HG03432 (cell line): ENCODE data around the gene EML1.

Source experiments
- ATAC-seq: cut with Tn5 transposase; IDR thresholded peaks from one replicate; pipeline ENCODE4 v1.9.1; 2021; ENCODE audit warnings: mild to moderate bottlenecking, moderate library complexity; ENCODE audit not compliant: unreplicated experiment

The EML1 gene

DNA sequence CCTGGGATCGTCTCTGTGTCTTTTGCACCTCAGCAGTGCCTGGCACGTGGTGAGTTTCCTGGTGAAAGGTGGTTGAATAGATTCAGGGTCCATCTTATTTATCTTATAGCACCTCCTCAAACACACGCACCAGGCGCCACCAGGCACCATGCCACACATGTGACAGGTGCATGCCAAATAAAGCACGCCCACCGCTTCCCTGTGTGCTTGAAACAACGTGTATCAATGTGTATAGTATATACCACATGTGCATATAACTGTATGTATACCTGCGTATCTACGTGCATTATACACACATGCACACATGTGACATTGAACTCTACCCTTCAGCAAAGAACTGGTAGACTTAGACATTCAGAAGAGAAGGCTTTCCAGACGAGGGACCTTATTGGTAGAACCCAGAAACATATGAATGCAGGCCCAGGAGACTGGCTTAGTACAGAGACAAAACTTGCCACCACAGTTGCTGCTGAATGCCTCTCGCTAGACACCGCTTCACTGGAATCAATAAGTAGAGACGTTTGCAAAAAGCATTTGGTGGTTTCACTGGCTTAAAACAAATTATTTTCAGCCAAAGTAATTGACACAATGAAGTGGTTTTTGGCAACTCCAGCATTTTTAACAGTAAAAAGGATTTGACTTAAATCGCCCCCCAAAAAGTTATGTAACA lies 10.0 kb downstream of the EML1 start:
- ATAC-seq, result no peak

DNA sequence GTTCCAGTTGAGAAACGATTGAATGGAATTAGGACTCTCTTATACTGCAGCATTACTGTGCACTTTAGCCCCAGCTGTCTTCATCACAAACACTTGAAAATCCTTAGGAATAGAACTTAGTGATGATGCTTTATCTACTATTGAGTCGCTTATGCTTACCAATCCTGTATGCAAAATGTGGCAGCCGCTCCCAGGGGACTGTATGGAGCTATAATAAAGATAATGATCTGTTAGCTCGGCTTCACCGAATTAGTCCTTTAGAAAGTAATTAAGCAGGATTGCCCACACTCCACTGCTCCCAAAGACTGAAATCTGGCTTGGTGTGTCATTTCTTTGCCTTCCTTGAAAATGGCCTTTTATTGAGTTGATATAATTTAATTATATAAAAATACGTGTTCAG lies 10.6 kb downstream of the EML1 start:
- ATAC-seq, result no peak

DNA sequence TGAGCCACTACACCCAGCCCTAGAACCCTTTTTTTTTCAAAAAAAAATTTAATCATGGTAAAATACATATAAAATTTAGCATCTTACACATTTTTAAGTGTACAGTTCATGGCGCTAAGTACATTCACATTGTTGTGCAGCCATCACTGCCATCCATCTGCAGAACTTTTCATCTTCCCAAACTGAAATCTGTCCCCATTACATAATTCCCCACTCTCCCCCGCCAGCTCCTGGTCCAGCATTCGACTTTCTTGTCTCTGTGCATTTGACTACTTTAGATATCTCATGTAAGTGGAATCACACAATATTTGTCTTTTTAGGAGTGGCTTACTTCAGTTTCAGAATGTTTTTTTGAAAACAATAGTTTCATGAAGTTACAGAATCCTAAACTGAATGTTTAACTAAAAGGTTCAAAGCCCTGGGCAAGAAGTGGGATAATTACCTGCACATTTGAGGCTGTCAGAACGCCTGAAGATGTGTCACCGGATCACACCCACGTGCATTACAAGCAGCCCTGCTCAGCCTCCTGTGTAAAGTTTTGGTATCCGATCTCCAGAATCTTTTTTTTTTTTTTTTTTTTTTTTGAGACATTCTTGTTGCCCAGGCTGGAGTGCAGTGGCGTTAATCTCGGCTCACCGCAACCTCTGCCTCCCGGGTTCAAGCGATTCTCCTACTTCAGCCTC lies 12.7 kb downstream of the EML1 start:
- ATAC-seq, result no peak

DNA sequence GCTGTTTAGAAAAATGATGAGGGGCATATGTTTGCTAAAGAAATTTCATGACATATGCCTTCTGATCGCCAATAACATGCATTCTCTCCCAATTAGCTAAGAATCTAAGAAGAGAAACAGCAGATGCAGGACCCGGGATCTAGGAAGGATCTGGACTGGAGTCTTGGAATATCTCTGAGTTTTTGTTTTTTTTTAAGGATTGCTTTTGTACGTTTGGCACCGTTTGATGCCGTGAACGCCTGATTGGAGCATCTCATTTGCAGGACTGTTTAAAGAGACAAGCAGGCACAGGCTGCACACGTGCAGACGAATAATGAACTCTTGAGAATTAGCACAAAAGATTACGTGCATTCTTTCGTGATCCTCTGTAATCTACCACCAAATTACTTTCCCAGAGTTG lies 13.6 kb downstream of the EML1 start:
- ATAC-seq, result no peak

DNA sequence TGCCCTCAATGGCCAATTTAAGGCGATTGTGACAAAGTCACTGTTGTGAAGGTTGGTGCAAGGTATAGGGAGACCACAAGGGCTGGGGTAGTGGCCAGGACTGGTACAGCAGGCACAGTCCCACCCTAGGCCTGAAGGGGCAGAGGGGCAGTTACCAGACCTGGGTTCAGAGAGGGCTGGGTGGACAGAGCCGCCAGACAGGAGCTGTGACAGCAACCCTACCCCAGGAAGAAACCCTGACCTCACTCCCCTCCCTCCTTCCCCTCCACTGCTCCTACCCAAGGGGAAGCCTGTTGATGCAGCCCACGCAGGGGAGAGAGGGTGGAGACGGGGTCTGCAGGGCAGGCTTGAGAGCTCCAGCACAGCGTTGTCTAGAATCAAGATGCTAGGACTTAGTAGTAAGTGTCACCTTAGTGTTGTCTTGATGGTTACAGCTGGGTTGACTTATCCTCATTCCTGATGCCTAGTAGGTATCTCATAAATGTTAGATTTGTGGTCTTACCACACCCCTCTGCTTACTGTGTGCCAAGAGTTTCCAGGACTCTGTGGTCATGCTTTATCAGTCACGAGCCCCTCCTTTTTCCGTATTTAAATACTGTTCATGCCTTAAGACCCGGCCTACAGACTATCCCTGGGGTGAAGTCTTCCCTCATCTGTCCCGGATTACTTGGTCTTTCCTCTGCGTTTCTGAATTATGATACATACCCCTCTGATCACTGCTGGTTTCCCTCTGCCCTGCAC lies 14.4 kb downstream of the EML1 start:
- no peak for ATAC-seq

DNA sequence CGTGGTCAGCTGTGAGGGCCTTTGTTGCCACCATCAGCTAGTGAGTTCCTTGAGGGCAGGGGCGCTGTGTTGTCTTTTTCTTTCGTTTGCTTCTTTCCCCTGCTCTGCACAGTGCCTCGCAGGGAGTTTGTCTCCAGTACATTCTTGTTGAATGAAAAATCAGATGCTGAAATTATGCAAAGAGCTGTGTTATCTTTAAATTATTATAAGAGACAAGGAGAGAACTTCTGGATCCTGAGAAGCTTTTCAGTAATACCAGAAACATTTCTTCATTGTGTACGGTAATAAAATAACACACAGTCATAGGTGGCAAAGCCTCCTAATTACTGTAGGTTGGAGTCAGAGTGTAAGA lies 14.9 kb downstream of the EML1 start:
- ATAC-seq, result no peak

DNA sequence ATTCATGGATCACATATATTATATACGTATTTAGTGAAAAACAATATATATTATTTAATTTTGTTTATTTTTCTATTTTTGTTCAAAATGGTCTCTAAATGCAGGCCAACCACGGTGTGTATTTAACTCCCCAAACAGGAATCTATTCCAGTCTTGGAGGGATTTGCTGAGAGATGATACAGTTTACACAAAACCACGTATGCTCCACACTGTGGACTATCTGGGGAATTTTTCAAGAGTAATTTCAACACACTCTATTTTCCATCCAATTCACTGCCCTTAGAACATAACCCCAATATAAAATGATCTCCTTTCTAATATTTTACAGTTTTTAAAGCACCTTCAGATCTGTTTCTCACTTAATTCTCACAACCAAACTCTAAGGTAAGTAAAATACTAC lies 15.3 kb downstream of the EML1 start:
- no peak for ATAC-seq

DNA sequence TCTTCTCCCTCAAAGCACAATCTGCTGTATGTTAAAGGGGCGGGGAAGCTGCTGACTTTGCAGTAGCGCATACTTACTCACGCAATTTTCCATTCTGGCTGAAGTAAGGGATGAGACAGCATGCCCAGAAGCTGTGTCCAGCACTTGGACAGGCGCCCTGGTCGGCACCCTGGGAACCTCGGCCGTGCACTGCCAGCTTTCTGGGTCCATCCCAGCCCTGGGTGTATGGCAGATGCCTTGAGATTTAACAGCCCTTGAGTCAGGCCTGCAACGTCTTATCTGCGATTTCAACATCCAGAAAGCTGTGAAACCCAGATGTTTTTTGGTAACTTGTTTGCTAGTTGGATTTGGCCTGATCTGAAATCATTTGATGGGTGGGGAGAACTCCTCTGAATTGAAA lies 16.1 kb downstream of the EML1 start:
- ATAC-seq, result no peak

DNA sequence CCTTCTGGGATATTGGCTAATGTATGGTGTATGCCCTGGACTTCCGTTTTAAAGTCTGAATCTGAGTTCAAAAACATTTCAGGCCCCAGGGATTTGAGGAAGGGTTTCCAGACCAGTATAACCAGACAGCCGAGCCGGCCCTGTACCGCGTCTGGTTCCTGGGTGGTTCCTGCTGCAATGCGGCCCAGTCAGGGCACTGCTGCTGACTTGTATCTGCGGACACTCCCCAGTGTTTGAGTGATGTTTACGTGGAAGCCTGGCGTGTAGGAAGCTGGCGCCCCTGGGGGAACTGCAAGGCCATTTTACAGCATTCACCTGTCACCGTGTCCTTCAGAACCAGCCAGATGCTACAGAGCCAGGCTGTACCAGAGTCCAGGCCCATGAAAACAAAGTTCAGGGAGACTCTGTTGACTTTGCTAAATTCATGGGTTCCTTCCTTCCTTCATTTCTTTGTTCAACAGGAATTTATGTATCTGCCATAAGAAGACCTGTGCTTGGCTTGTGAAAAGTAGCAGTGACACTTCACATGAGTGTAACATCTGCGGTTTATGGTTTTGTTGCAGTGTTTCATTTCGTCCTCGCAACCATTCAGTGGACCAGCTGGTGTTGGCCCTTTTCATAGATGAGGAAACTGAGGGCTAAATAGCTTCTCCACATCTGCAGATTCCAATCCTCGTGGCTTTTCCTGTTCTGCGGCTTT lies 16.8 kb downstream of the EML1 start:
- ATAC-seq, result no peak

DNA sequence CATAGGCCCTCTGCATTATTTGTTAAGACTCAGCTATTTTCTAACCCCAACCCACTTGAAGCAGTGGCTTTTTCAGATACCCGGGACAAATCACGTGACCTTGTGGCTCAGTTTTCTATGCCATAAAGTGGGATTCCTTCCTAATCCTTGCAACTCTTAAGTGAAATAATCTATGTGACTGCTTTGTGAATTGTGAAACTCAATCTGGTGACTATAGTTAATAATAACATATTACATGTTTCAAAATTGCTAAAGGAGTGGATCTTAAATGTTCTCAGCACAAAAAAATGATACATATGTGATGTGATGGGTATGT lies 17.3 kb downstream of the EML1 start:
- ATAC-seq, result no peak

DNA sequence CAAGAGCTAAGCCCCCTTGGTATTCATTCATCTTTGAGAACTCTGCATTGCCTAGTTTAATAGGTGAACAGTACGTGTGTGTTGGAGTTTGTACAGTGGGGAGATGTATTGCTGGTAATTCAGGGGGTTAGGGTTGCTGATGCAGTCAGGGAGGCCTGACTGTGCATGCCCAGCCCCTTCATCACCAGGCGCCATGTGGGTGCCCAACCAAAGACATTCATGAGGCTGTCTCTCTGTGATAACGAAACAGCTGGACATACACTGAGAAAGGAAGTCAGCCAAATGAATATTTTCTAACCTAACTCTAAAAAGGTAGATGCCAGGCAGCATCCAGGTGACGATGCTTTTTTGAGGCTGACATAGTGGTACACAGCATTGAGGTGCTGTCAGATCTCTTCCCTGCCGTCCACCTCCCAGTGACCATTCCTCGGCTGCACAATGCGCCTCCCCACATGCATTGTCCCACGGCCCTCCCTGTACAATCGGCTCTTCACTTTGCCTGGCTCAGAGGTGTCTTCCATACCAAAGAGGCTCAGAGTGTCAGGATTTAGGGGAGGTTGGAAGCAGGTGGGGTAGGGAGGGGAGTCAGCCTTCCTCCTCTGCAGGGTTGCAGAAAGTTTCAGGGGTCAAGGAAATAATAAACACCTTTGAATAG lies 19.0 kb downstream of the EML1 start:
- ATAC-seq, result no peak

DNA sequence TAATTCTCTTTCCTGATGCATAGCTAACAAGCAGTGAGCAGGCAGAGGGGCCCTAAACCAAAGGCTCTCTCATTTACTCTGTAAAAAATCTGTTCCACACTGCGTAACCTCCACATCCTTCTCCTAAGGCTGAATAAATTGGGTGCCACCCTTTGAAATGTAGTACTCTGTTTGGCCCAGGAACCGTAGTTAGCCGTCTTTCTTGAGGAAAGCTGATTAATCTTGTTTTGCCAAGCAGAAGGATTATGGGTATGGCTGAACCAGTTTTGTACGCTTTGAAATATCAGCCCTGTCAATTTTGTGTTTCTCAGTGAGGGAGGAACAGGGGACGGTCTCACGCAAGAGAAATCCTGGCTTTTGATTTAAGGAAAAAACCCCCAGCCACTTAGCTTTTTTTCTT lies 19.7 kb downstream of the EML1 start:
- ATAC-seq, result no peak

DNA sequence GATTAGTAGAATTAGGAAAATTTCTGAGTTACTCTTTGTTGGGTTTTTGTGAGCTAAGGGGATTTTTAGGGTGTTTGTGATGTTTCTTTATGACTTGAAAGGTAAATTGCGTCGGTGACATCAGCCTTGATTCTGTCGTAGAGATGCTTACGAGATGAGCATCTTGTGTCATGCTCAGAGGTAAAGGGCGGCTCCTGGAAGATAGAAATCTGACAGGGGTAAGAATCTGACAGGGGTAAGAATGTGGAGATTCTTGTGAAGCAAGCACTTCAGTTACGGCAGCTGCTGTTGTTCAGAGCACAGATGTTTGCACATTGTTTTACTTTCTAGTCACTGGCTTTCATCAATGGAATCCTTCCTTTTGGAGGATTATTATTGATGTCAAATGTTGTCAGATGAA lies 22.5 kb downstream of the EML1 start:
- ATAC-seq, result no peak

DNA sequence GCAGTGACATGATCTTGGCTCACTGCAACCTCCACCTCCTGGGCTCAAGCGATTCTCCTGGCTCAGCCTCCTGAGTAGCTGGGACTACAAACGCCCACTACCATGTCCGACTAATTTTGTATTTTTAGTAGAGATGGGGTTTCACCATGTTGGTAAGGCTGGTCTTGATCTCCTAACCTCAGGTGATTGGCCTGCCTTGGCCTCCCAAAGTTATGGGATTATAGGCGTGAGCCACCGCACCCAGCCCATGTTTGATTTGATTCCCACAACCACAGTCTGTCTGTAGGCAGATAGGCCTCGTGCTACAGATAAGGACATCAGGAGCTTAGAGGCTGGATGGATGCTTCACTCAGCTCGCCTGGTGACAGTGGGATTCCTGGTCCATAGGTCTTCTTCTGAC lies 23.0 kb downstream of the EML1 start:
- ATAC-seq, result no peak

DNA sequence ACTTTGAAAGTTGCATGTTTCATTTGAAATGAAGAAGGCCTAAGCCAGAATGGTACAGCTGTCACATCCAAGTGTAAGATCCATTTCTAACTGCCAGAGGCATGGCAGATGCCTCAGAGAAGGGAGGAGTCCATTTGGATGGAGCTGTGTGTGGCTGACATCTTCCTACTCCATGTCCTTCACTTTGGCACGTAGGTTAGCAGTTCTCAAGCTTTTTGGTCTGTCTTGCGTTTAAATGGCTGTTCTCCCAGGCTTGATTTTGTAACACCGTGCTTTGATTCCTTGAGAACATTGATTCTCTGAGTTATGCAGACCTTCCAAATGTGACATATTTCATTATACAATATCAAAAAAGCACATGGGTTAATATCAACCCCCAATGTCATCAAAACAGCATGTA lies 23.4 kb downstream of the EML1 start:
- no peak for ATAC-seq

DNA sequence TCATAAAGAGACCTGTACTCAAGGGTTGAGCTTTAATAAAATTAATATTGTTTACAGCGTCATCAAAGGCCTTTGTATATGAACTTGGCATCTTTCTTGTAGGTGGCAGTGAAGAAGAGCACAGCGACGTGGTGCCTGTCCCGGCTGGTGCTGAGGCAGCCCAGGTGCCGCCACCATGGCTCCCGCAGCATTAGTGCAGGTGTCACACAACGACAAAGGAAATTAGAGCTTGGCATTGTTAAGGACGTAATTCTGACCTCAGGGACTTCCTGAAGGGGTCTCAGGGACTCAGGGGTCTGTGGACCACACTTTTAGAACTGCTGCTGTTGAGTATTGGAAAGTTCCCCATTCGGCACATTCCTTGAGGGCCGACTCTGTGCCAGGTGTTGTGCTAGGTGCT lies 24.1 kb downstream of the EML1 start:
- no peak for ATAC-seq

DNA sequence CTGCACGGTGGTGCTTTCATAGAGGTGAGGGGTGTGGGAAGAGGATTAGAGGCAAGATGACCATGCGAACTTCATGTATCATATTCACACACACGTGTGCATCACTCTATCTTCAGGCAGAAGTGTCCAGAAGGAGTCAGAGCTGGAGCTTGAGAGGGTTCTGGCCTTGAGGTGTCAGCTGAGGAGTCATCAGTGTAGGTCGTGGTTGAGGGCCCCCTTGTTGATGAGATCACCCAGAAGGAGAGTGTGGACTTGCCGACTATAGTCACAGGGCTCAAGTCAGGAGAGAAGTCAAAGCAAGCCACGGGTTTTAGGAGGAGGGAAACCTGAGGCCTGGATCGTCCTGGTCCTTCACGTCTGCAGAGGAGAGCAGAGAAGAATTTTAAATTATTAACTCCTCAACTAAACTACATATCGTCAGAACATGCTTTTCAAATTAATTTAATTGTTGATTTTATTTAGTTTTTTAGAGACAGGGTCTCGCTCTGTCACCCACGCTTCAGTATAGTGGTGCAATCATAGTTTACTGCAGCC lies 25.4 kb downstream of the EML1 start:
- ATAC-seq, result no peak

DNA sequence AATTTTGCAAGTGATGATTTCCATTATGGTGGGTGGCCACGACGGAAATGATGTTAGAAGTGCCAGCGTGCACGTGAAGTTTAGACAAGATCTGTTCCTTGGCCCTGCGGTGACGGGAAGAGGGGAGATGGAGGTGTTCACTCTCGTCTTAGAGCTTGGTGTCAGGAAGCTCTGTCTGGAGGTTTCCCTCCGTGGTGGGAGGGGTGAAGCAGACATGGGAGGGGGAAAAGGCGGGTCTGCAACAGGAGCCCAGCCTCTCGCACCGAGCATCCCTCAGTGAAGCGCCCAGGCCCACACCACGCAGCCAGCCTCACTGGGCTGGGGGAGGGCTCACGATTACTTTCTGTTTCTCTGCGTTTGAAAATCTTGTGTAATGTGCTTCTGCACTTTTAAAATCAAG lies 26.3 kb downstream of the EML1 start:
- ATAC-seq, result no peak

DNA sequence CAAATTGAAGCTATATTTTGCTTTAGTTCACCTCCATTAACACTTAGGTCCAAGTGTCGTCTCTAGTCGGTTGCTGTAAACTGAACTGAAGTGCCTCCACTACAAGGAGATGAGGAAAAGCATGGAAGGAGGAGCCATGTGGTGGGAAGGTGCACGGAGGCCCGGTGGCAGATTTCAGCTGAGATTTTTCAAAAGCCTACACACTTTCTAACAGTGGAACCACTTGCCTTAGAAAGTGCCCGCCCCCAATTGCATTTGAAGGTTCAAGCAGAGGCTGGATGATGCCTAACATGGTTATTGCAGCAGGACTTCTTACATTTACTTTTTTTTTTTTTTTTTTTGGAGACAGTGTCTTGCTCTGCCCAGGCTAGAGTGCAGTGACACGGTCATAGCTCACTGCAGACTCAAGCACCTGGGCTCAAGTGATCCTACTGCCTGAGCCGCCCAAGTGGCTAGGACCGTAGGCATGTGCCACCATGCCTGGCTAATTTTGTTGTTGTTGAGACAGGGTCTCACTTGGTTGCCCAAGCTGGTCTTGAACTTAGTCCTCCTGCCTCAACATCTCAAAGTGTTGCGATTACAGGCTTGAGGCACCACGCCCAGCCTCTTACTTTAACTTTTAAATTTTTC lies 27.6 kb downstream of the EML1 start:
- ATAC-seq, result no peak
